HEK293 (cell line): Measurements from ENCODE around the gene IFI27L2.

Experiments used
- CTCF ChIA-PET: fragments of 350-600 bp; formaldehyde crosslinking; extraction: SDS; loops from one replicate; lab custom pipeline; 2021; ENCODE audit warnings: antibody characterized with exemption; lab: Yijun Ruan, JAX
- POLR2A ChIA-PET: fragments of 300-600 bp; formaldehyde crosslinking; extraction: SDS; loops from one replicate; lab custom pipeline; 2020; ENCODE audit warnings: antibody characterized with exemption, inconsistent platforms; lab: Yijun Ruan, JAX
- H3K27ac ChIP-seq: fragments of 200-500 bp; sonication (Bioruptor generic); 2 replicates; pipeline ENCODE4 v1.5.1; 2014; ENCODE audit warnings: low read depth, low read length, control low read depth, inconsistent platforms; ENCODE audit errors: extremely low read depth
- H3K36me3 ChIP-seq, 2 experiments: fragments of 200-500 bp in 1 of 2; sonication (Bioruptor generic) in 1 of 2; 1 replicate in 1 of 2; 2 replicates in 1 of 2; pipeline ENCODE4 v1.5.1; 2014 to 2017; ENCODE audit warnings: inconsistent platforms in 2 of 2, low read length in 2 of 2; ENCODE audit not compliant: control insufficient read depth in 2 of 2, insufficient read depth in 1 of 2
- H3K4me1 ChIP-seq: fragments of 200-500 bp; sonication (Bioruptor generic); 2 replicates; pipeline ENCODE4 v1.5.1; 2014; ENCODE audit warnings: mild to moderate bottlenecking, low read length, inconsistent platforms; ENCODE audit not compliant: control insufficient read depth, insufficient read depth
- H3K4me3 ChIP-seq: 2 replicates; pipeline ENCODE4 v1.5.1; 2011; ENCODE audit warnings: low read depth, mild to moderate bottlenecking, control low read depth, low read length, moderate library complexity
- H3K9me3 ChIP-seq: fragments of 200-500 bp; sonication (Bioruptor generic); 2 replicates; pipeline ENCODE4 v1.5.1; 2014; ENCODE audit warnings: low read depth, low read length, inconsistent platforms; ENCODE audit not compliant: control insufficient read depth, insufficient read depth
- GFI1B ChIP-seq: fragments of 450-650 bp; formaldehyde crosslinking; IDR thresholded peaks from 2 replicates; pipeline ENCODE4 v1.5.1; 2016; ENCODE audit warnings: missing biosample characterization, missing genetic modification characterization
- GLIS1 ChIP-seq: fragments of 450-650 bp; formaldehyde crosslinking; IDR thresholded peaks from 2 replicates; pipeline ENCODE4 v1.5.1; 2016; ENCODE audit warnings: missing biosample characterization, missing genetic modification characterization
- GLIS2 ChIP-seq: fragments of 450-650 bp; formaldehyde crosslinking; IDR thresholded peaks from 2 replicates; pipeline ENCODE4 v1.5.1; 2016; ENCODE audit warnings: missing biosample characterization, missing genetic modification characterization
- KLF10 ChIP-seq: fragments of 450-650 bp; IDR thresholded peaks from 2 replicates; pipeline ENCODE4 v1.5.1; 2018; ENCODE audit warnings: missing biosample characterization, mild to moderate bottlenecking, missing genetic modification characterization
- OSR2 ChIP-seq: fragments of 450-650 bp; formaldehyde crosslinking; IDR thresholded peaks from 2 replicates; pipeline ENCODE4 v1.5.1; 2016; ENCODE audit warnings: missing biosample characterization, missing genetic modification characterization
- PRDM1 ChIP-seq: fragments of 450-650 bp; formaldehyde crosslinking; IDR thresholded peaks from 2 replicates; pipeline ENCODE4; 2016; ENCODE audit warnings: missing biosample characterization, missing genetic modification characterization
- ZIC2 ChIP-seq: fragments of 450-650 bp; formaldehyde crosslinking; IDR thresholded peaks from 2 replicates; pipeline ENCODE4 v1.5.1; 2016; ENCODE audit warnings: missing biosample characterization, missing genetic modification characterization
- ZNF335 ChIP-seq: fragments of 450-650 bp; formaldehyde crosslinking; conservative IDR thresholded peaks from 2 replicates; pipeline ENCODE4 v1.5.1; 2016; ENCODE audit warnings: missing biosample characterization, missing genetic modification characterization
- ZNF366 ChIP-seq: fragments of 450-650 bp; formaldehyde crosslinking; conservative IDR thresholded peaks from 2 replicates; pipeline ENCODE4 v1.5.1; 2016; ENCODE audit warnings: missing biosample characterization, missing genetic modification characterization
- ZNF549 ChIP-seq: fragments of 450-650 bp; IDR thresholded peaks from 2 replicates; pipeline ENCODE4 v1.5.1; 2018; ENCODE audit warnings: missing biosample characterization, missing genetic modification characterization, mild to moderate bottlenecking, inconsistent platforms, moderate library complexity
- ZNF670 ChIP-seq: fragments of 450-650 bp; formaldehyde crosslinking; IDR thresholded peaks from 2 replicates; pipeline ENCODE4 v1.5.1; 2016; ENCODE audit warnings: missing biosample characterization, missing genetic modification characterization, low read depth
- TF ChIP-seq, protein P1 (sequence below): fragments of 450-650 bp; formaldehyde crosslinking; IDR thresholded peaks from 2 replicates; pipeline ENCODE4 v1.5.1; 2016; ENCODE audit warnings: missing biosample characterization, missing genetic modification characterization
- TF ChIP-seq, protein P2 (sequence below): fragments of 450-650 bp; formaldehyde crosslinking; IDR thresholded peaks from 2 replicates; pipeline ENCODE4 v1.5.1; 2016; ENCODE audit warnings: missing biosample characterization, missing genetic modification characterization
- TF ChIP-seq, protein P3 (sequence below): fragments of 450-650 bp; formaldehyde crosslinking; IDR thresholded peaks from 2 replicates; pipeline ENCODE4 v1.5.1; 2016; ENCODE audit warnings: missing biosample characterization, missing genetic modification characterization
- TF ChIP-seq, protein P4 (sequence below): fragments of 450-650 bp; formaldehyde crosslinking; IDR thresholded peaks from 2 replicates; pipeline ENCODE4 v1.5.1; 2016; ENCODE audit warnings: missing biosample characterization, missing genetic modification characterization
- TF ChIP-seq, protein P5 (sequence below): fragments of 450-650 bp; formaldehyde crosslinking; IDR thresholded peaks from 2 replicates; pipeline ENCODE4 v1.5.1; 2016; ENCODE audit warnings: missing biosample characterization, missing genetic modification characterization

The IFI27L2 gene

DNA sequence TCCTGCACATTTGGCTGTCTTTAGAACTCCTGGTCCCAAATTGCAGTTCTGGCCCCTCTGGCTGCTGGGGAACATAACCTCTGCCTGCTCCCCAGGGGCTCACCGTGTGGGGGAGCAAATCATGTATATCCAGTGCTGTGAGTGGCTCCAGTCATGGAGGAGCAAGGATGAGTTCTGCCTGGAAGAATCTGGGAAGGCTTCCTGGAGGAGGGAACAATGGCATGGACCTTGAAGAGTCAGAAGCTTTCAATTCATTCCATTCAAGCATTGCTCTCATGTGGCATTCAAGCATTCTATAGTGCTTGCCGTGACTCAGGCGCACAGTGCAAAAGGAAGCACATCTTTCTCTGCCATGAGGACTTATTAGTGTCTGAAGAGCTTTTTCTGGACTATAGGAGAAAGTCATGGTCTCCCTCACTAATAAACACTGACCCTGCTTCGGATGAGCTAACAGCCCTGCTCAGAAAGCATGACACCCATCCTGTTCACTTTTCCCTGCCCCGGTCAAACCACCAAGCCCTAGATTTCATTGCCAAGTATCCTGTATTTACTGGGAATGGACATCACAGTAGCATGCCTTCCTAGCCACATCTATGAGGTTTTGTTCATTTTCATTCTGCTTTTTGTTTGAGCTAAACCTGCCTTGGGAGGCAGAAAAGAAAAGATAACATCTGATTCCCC lies 15.4 kb downstream of the IFI27L2 start:
- H3K27ac ChIP-seq = no peak overlapping the region
- ChIA-PET CTCF (interaction anchor here (0.5 to 1.4 kb wide), 5 partner anchors 11 to 280 kb away, joined by 3 to 7 read pairs (median 3); no protein-coding TSS in a partner anchor), POLR2A (no interaction called here)
- H3K36me3 ChIP-seq = no peaks in the 10 kb centered on the region
- H3K4me1 ChIP-seq = peaks cover 3% of the 10 kb centered on the region; the same call in 1 of the 2 replicates
- H3K9me3 ChIP-seq = no peaks in the 10 kb centered on the region
- no peak overlapping the region for H3K4me3 ChIP-seq
- TF ChIP-seq PRDM1 (tag by site-specific recombination) (no peak), KLF10 (tag by site-specific recombination) (no peak), GLIS1 (tag by site-specific recombination) (peak; percentile 82)
- TF ChIP-seq, protein P1, sequence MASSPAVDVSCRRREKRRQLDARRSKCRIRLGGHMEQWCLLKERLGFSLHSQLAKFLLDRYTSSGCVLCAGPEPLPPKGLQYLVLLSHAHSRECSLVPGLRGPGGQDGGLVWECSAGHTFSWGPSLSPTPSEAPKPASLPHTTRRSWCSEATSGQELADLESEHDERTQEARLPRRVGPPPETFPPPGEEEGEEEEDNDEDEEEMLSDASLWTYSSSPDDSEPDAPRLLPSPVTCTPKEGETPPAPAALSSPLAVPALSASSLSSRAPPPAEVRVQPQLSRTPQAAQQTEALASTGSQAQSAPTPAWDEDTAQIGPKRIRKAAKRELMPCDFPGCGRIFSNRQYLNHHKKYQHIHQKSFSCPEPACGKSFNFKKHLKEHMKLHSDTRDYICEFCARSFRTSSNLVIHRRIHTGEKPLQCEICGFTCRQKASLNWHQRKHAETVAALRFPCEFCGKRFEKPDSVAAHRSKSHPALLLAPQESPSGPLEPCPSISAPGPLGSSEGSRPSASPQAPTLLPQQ (tag by site-specific recombination) = no peak

DNA sequence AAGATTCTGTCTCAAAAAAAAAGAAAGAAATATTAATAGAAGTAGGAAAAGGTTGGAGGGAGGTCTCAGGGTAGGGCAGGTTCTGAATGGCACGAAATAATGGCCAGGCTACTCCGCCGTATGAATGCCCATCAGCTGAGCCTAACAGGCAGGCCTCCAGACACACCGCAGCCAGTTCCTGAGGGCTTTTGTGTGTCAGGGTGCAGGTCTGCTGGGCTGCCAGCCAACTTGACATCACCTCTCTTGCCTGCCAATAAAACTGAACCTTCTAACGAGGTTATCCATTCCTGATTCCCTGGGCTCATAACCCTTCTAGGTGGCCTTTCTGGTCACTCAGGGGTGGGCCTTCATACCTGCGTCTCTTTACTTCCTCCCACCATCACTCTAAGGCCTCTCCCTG lies 15.9 kb downstream of the IFI27L2 start:
- ChIA-PET POLR2A (no interaction called here), CTCF (interaction anchor here (0.5 to 1.6 kb wide), 4 partner anchors 16 to 279 kb away, joined by 3 to 5 read pairs (median 4); no protein-coding TSS in a partner anchor)
- TF ChIP-seq, protein P2, sequence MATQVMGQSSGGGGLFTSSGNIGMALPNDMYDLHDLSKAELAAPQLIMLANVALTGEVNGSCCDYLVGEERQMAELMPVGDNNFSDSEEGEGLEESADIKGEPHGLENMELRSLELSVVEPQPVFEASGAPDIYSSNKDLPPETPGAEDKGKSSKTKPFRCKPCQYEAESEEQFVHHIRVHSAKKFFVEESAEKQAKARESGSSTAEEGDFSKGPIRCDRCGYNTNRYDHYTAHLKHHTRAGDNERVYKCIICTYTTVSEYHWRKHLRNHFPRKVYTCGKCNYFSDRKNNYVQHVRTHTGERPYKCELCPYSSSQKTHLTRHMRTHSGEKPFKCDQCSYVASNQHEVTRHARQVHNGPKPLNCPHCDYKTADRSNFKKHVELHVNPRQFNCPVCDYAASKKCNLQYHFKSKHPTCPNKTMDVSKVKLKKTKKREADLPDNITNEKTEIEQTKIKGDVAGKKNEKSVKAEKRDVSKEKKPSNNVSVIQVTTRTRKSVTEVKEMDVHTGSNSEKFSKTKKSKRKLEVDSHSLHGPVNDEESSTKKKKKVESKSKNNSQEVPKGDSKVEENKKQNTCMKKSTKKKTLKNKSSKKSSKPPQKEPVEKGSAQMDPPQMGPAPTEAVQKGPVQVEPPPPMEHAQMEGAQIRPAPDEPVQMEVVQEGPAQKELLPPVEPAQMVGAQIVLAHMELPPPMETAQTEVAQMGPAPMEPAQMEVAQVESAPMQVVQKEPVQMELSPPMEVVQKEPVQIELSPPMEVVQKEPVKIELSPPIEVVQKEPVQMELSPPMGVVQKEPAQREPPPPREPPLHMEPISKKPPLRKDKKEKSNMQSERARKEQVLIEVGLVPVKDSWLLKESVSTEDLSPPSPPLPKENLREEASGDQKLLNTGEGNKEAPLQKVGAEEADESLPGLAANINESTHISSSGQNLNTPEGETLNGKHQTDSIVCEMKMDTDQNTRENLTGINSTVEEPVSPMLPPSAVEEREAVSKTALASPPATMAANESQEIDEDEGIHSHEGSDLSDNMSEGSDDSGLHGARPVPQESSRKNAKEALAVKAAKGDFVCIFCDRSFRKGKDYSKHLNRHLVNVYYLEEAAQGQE (tag by site-specific recombination) = no peak
- TF ChIP-seq GFI1B (tag by site-specific recombination) (no peak), ZNF366 (tag by site-specific recombination) (0 out of 2 replicates have a peak, but pooled peaks have one; percentile 19), GLIS2 (peak; percentile 40), ZNF335 (peak; percentile 86), ZNF670 (tag by site-specific recombination) (no peak), ZIC2 (tag by site-specific recombination) (peak; percentile 38; the same call in 1 of the 2 replicates)
- Histone ChIP-seq H3K36me3 (no peaks in the 10 kb centered on the region), H3K4me3 (no peak overlapping the region), H3K9me3 (no peaks in the 10 kb centered on the region), H3K27ac (no peak overlapping the region), H3K4me1 (peaks cover 3% of the 10 kb centered on the region; the same call in 1 of the 2 replicates)

DNA sequence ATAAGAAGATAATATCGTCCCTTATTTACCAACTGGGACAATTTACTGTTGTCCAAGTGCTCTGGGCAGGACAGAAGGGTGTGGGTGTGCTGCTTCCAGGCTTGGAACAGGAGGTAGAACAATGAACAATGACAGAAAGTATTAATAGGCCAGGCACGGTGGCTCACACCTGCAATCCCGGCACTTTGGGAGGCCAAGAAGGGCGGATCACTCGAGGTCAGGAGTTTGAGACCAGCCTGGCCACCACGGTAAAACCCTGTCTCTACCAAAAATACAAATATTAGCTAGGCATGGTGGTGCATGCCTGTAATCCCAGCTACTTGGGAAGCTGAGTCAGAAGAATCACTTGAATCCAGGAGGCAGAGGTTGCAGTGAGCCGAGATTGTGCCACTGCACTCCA lies 16.3 kb downstream of the IFI27L2 start:
- Histone ChIP-seq H3K4me1 (peaks cover 3% of the 10 kb centered on the region; the same call in 1 of the 2 replicates), H3K36me3 (no peaks in the 10 kb centered on the region), H3K4me3 (no peak overlapping the region), H3K9me3 (no peaks in the 10 kb centered on the region), H3K27ac (no peak overlapping the region)
- CTCF ChIA-PET = interaction anchor here (0.6 to 1.6 kb wide), 3 partner anchors 16 to 173 kb away, joined by 3 to 4 read pairs (median 3); no protein-coding TSS in a partner anchor
- POLR2A ChIA-PET = no interaction called here
- TF ChIP-seq, protein P3, sequence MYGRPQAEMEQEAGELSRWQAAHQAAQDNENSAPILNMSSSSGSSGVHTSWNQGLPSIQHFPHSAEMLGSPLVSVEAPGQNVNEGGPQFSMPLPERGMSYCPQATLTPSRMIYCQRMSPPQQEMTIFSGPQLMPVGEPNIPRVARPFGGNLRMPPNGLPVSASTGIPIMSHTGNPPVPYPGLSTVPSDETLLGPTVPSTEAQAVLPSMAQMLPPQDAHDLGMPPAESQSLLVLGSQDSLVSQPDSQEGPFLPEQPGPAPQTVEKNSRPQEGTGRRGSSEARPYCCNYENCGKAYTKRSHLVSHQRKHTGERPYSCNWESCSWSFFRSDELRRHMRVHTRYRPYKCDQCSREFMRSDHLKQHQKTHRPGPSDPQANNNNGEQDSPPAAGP = peak; percentile 73
- TF ChIP-seq, protein P4, sequence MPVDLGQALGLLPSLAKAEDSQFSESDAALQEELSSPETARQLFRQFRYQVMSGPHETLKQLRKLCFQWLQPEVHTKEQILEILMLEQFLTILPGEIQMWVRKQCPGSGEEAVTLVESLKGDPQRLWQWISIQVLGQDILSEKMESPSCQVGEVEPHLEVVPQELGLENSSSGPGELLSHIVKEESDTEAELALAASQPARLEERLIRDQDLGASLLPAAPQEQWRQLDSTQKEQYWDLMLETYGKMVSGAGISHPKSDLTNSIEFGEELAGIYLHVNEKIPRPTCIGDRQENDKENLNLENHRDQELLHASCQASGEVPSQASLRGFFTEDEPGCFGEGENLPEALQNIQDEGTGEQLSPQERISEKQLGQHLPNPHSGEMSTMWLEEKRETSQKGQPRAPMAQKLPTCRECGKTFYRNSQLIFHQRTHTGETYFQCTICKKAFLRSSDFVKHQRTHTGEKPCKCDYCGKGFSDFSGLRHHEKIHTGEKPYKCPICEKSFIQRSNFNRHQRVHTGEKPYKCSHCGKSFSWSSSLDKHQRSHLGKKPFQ = no peak
- peak; percentile 33; the same call in 1 of the 2 replicates for TF ChIP-seq OSR2 (tag by site-specific recombination)
- TF ChIP-seq, protein P5, sequence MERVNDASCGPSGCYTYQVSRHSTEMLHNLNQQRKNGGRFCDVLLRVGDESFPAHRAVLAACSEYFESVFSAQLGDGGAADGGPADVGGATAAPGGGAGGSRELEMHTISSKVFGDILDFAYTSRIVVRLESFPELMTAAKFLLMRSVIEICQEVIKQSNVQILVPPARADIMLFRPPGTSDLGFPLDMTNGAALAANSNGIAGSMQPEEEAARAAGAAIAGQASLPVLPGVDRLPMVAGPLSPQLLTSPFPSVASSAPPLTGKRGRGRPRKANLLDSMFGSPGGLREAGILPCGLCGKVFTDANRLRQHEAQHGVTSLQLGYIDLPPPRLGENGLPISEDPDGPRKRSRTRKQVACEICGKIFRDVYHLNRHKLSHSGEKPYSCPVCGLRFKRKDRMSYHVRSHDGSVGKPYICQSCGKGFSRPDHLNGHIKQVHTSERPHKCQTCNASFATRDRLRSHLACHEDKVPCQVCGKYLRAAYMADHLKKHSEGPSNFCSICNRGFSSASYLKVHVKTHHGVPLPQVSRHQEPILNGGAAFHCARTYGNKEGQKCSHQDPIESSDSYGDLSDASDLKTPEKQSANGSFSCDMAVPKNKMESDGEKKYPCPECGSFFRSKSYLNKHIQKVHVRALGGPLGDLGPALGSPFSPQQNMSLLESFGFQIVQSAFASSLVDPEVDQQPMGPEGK (tag by site-specific recombination) = no peak
- no peak for TF ChIP-seq ZNF549
